DND-41 (cell line): ENCODE results near the gene COL4A2.

Experiments used
- ATAC-seq: fragments of 200-7000 bp; cut with Tn5 transposase; 3 replicates; pipeline ENCODE4 v1.9.1; 2021; ENCODE audit warnings: low read depth; ENCODE audit not compliant: insufficient read depth
- DNase-seq: peaks from one replicate; pipeline ENCODE4 v3.0.0-alpha.2; 2020
- H2AFZ ChIP-seq: 2 replicates; pipeline ENCODE4 v1.6.0; 2012; ENCODE audit warnings: low read depth, low read length
- H3K27ac ChIP-seq: 2 replicates; pipeline ENCODE4 v1.5.1; 2012; ENCODE audit warnings: low read length, inconsistent platforms
- H3K27me3 ChIP-seq: fragments of 200-600 bp; sonication (generic); 2 replicates; pipeline ENCODE4 v1.6.0; 2012; ENCODE audit warnings: low read length, mild to moderate bottlenecking, inconsistent platforms; ENCODE audit not compliant: insufficient read depth, poor library complexity
- H3K36me3 ChIP-seq: 2 replicates; pipeline ENCODE4 v1.5.1; 2012; ENCODE audit warnings: low read length, inconsistent platforms; ENCODE audit not compliant: insufficient read depth
- H3K4me1 ChIP-seq: 2 replicates; pipeline ENCODE4 v1.5.1; 2012; ENCODE audit warnings: mild to moderate bottlenecking, low read length; ENCODE audit not compliant: insufficient read depth
- H3K4me2 ChIP-seq: 2 replicates; pipeline ENCODE4 v1.6.0; 2012; ENCODE audit warnings: mild to moderate bottlenecking, moderate library complexity, low read length, inconsistent platforms; ENCODE audit not compliant: insufficient read depth
- H3K4me3 ChIP-seq, 2 experiments: fragments of 200-600 bp in 1 of 2; shearing (Covaris generic) in 1 of 2; 2 replicates each; pipeline ENCODE4 v1.5.1; 2012 to 2016; ENCODE audit warnings: inconsistent platforms in 2 of 2, low read length in 2 of 2, mild to moderate bottlenecking in 2 of 2, low read depth in 1 of 2, moderate library complexity in 1 of 2
- H3K79me2 ChIP-seq: 2 replicates; pipeline ENCODE4 v1.6.0; 2012; ENCODE audit warnings: low read length, inconsistent platforms; ENCODE audit not compliant: insufficient read depth
- H3K9ac ChIP-seq: 2 replicates; pipeline ENCODE4 v1.6.0; 2012; ENCODE audit warnings: low read depth, mild to moderate bottlenecking, inconsistent platforms, low read length, moderate library complexity
- H3K9me3 ChIP-seq: 2 replicates; pipeline ENCODE4 v1.5.1; 2012; ENCODE audit warnings: low read length, moderate library complexity, mild to moderate bottlenecking, inconsistent platforms; ENCODE audit not compliant: insufficient read depth, severe bottlenecking
- H4K20me1 ChIP-seq: 2 replicates; pipeline ENCODE4 v1.6.0; 2012; ENCODE audit warnings: low read length; ENCODE audit not compliant: insufficient read depth
- CTCF ChIP-seq: IDR thresholded peaks from 2 replicates; pipeline ENCODE4 v1.5.1; 2012; ENCODE audit warnings: borderline replicate concordance, low read length, moderate library complexity, mild to moderate bottlenecking; ENCODE audit not compliant: poor library complexity, severe bottlenecking; ENCODE audit errors: extremely low read depth
- EZH2 ChIP-seq: IDR thresholded peaks from 3 replicates; pipeline ENCODE4 v1.6.1; 2012; ENCODE audit warnings: borderline replicate concordance, low read depth, mild to moderate bottlenecking, moderate library complexity, low read length, inconsistent platforms; ENCODE audit not compliant: severe bottlenecking

Gene COL4A2

GRCh38 chr13:110289174-110289573 lies 17.9 kb upstream of the COL4A2 start:
- Histone ChIP-seq H3K9ac (no peak overlapping the region), H3K9me3 (no peaks in the 10 kb centered on the region), H3K27me3 (peaks cover 44% of the 10 kb centered on the region), H3K27ac (no peak overlapping the region), H3K4me1 (no peaks in the 10 kb centered on the region), H2AFZ (no peak overlapping the region), H4K20me1 (no peaks in the 10 kb centered on the region), H3K4me2 (no peak overlapping the region), H3K79me2 (no peaks in the 10 kb centered on the region), H3K36me3 (no peaks in the 10 kb centered on the region), H3K4me3 (no peak overlapping the region)
- ATAC-seq (no peak), DNase-seq (no peak)
- TF ChIP-seq CTCF (no peak), EZH2 (no peak)

- Histone ChIP-seq H3K4me2 (no peak overlapping the region), H3K9ac (no peak overlapping the region), H3K79me2 (no peaks in the 10 kb centered on the region), H3K27me3 (peaks cover 44% of the 10 kb centered on the region), H2AFZ (no peak overlapping the region), H3K36me3 (no peaks in the 10 kb centered on the region), H3K4me1 (no peaks in the 10 kb centered on the region), H4K20me1 (no peaks in the 10 kb centered on the region), H3K9me3 (no peaks in the 10 kb centered on the region), H3K4me3 (no peak overlapping the region), H3K27ac (no peak overlapping the region)
- TF ChIP-seq CTCF, result no peak
- no peak for TF ChIP-seq EZH2
- DNase-seq (no peak), ATAC-seq (no peak)
These were observed 17.4 kb upstream of the COL4A2 start for GRCh38 chr13:110289661-110290060.

GRCh38 chr13:110290153-110290552 lies 16.9 kb upstream of the COL4A2 start:
- H4K20me1 ChIP-seq, result no peaks in the 10 kb centered on the region
- H3K4me3 ChIP-seq, result no peak overlapping the region
- ATAC-seq (no peak), DNase-seq (no peak)
- no peak overlapping the region for H3K4me2 ChIP-seq
- H3K27ac ChIP-seq, result no peak overlapping the region
- no peak overlapping the region for H3K9ac ChIP-seq
- H2AFZ ChIP-seq, result no peak overlapping the region
- TF ChIP-seq CTCF, result no peak
- no peak for TF ChIP-seq EZH2
- H3K9me3 ChIP-seq, result no peaks in the 10 kb centered on the region
- H3K4me1 ChIP-seq, result no peaks in the 10 kb centered on the region
- H3K36me3 ChIP-seq, result no peaks in the 10 kb centered on the region
- peaks cover 42% of the 10 kb centered on the region for H3K27me3 ChIP-seq
- H3K79me2 ChIP-seq, result no peaks in the 10 kb centered on the region

- H3K9me3 ChIP-seq, result no peaks in the 10 kb centered on the region
- H2AFZ ChIP-seq, result no peak overlapping the region
- DNase-seq (no peak), ATAC-seq (no peak)
- no peaks in the 10 kb centered on the region for H3K36me3 ChIP-seq
- no peak overlapping the region for H3K4me3 ChIP-seq
- H4K20me1 ChIP-seq, result no peaks in the 10 kb centered on the region
- no peak overlapping the region for H3K27ac ChIP-seq
- TF ChIP-seq EZH2 (no peak), CTCF (no peak)
- no peaks in the 10 kb centered on the region for H3K4me1 ChIP-seq
- no peak overlapping the region for H3K4me2 ChIP-seq
- no peak overlapping the region for H3K9ac ChIP-seq
- H3K27me3 ChIP-seq, result peaks cover 36% of the 10 kb centered on the region
- H3K79me2 ChIP-seq, result no peaks in the 10 kb centered on the region
These were observed 16.3 kb upstream of the COL4A2 start for GRCh38 chr13:110290826-110291225.
